ENCODE data around the gene NOC2L. TPM values are rescaled to one million over a fixed set of nuclear protein-coding genes. Genes with fewer than 3 reads are reported as not detected.

NOC2L gene
- total and polyA plus RNA-seq, 9 donors: 17.8 to 55.2 (median 41.4) TPM

GRCh38 chr1:935751-936231 lies 23.3 kb downstream of the NOC2L start:
- DNase-seq: peak in 1 of 5 donors; percentile 59
- no peaks in the 10 kb centered on the region for H3K36me3 ChIP-seq
- H3K4me3 ChIP-seq: no peak overlapping the region
- H3K9me3 ChIP-seq: no peaks in the 10 kb centered on the region
- TF ChIP-seq CTCF (IDR thresholded peaks at IDR 0.05) (no peak), POLR2A (IDR thresholded peaks at IDR 0.05) (no peak), EP300 (IDR thresholded peaks at IDR 0.05) (no peak)
- 5 to 39% (median 9%) methylated on average over 27 to 30 of the region's 30 CpGs for WGBS, 3 donors
- H3K27me3 ChIP-seq: peaks cover 9% of the 10 kb centered on the region
- intact Hi-C loops (cut with DNase I): no loop called here
- H3K27ac ChIP-seq: no peak overlapping the region
- peaks cover 15% of the 10 kb centered on the region for H3K4me1 ChIP-seq (ENCODE audit: insufficient read depth)

DNA sequence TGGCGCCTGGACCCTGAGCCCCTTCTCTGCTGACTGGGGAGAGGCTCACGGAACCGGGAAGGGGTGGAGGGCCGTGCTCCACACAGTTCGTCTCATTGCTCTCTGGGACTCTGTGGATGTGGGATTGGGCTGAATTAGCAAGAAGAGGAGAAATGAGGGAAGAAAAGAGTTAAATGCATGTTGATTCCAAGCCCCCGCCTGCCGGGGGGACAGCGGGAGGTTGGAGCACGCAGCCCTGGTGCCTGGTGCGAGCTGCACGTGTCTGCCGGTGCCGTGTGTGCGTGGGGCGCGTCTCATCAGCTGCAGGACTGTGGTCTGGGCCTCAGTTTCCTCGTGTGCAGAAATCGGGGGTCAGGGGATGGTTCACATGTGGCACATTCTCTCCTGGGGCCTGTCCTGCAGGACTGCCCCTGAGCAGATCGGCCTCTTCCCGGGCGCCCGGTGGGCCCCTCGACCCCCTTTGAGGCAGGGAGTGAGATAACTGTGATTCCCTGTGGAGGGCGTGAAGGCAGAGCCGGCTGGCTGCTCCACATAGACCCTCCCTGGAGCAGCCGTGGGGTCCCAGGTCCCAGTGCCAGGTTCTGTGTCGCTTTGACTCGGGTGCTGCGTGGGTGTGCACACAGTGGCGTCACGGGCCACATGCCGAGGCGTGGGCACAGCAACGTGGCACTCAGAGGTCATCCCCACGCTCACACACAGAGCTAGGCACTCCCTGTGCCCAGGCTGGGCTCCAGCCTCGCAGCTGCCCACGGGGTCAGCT lies 23.9 kb downstream of the NOC2L start:
- H3K4me3 ChIP-seq: no peak overlapping the region
- no peak overlapping the region for H3K27ac ChIP-seq
- H3K36me3 ChIP-seq: no peaks in the 10 kb centered on the region
- H3K27me3 ChIP-seq: peaks cover 9% of the 10 kb centered on the region
- 6 to 25% (median 14%) methylated on average over 34 to 37 of the region's 37 CpGs for WGBS, 3 donors
- no peaks in the 10 kb centered on the region for H3K9me3 ChIP-seq
- DNase-seq: no peak
- intact Hi-C loops (cut with DNase I): no loop called here
- H3K4me1 ChIP-seq (ENCODE audit: insufficient read depth): peaks cover 12% of the 10 kb centered on the region
- no peak for TF ChIP-seq CTCF (IDR thresholded peaks at IDR 0.05)
- no peak for TF ChIP-seq EP300 (IDR thresholded peaks at IDR 0.05)
- no peak for TF ChIP-seq POLR2A (IDR thresholded peaks at IDR 0.05)

DNA sequence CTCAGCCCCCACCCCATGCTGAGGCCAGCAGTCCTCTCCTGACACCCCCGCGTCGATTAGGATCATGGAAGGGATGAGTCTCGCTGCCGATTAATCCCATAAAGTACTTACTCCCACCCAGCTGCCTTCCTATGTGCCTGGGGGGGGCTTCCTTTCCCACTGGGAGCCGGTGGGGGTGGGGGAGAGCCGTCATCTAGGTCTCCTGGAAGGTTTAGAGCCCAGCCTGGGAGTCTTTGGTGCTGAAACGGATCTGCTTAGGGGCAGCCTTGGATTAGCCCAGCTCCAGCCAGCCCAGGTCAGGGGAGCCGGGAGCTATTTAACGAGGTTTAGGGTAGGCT lies 25.5 kb downstream of the NOC2L start:
- H3K27ac ChIP-seq: no peak overlapping the region
- WGBS, 3 donors: 4 to 34% (median 16%) methylated on average over 8 to 10 of the region's 10 CpGs

More for the DNA sequence above, 25.5 kb downstream of the NOC2L start:
- intact Hi-C loops (cut with DNase I): no loop called here
- TF ChIP-seq EP300 (IDR thresholded peaks at IDR 0.05): no peak
- no peak for TF ChIP-seq CTCF (IDR thresholded peaks at IDR 0.05)
- no peak for TF ChIP-seq POLR2A (IDR thresholded peaks at IDR 0.05)
- Histone ChIP-seq H3K4me1 (ENCODE audit: insufficient read depth) (peaks cover 7% of the 10 kb centered on the region), H3K36me3 (no peaks in the 10 kb centered on the region), H3K27me3 (peaks cover 9% of the 10 kb centered on the region), H3K4me3 (no peak overlapping the region), H3K9me3 (no peaks in the 10 kb centered on the region)
- no peak for DNase-seq

Data from ovary (tissue), 9 donors.